ENCODE results near the gene CABLES2.
"Not testable (repeated sequence)": the region's sequence is repeated elsewhere in the genome, so short reads cannot be mapped to it uniquely, and the experiment has no call there.

The CABLES2 gene

GRCh38 chr20:62433658-62434497, 26.8 kb upstream of the CABLES2 start:
- DNase-seq = no peak

DNA sequence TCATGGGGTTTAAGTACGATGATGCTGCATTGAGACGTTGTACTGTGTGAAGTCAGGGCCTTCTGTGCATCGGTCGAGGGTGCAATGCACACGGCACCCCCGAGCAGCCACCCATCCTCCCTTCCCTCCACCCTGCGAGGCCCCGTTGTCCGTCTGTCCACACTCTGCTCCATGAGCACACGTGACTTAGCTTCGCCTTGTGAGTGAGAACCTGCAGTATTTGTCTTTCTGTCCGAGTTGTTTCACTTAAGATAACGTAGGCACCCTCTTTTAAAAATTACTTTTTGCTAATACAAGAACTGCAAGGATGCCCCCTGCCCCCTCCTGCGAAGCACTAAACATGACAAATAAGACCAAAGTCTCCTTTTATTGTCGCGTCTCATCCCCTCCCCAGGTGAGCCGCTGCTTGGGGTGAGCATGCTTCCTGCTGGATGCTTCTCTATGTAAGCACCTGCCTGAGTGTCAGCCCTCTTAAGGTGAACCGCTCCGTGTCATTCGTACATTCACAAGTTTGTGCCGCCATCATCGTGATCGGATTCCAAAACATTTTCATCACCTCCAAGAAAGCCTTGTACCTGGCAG, 23.9 kb upstream of the CABLES2 start:
- DNase-seq = no peak

GRCh38 chr20:62430311-62430853, 23.3 kb upstream of the CABLES2 start:
- DNase-seq = no peak

DNA sequence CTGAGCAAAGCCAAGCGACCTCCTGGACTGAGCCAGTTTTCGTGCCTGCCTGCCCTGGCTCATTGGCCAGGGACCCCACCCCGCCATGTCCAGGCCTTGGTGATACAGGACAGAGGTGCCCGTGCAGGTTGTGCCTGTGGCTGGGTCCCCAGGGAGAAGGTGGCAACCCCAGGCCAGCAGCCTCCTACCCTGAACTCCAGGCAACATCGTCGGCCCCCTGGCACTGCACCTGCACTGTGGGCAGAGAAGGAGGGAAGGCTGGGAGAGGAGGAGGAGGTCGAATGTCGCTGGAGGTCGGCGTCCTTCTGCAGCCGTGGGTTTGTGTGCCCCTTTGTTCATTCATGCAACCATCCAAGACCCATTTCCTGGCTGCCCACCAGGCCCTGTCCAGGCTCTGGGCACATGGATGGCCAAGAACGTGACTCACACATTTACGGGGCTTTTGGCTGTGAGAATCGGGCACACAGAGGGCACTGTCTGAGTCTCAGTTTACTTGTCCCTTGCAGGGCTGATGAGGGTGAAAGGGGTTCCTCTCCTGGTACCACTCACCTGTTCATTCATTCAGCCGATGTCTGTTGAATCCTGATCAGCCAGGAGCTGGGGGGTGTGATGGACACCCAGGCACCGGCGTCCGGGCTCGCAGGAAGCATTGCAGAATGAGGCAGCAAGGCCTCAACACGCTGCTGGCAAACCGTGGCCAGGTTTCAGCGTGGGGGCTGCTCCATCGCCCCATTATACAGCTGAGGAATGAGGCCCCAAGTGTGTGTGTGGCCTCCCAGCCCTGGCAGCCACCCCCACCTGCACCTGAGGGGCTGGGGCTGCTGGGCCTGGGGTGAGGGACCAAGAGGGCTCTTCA, 22.6 kb upstream of the CABLES2 start:
- no peak for DNase-seq

DNA sequence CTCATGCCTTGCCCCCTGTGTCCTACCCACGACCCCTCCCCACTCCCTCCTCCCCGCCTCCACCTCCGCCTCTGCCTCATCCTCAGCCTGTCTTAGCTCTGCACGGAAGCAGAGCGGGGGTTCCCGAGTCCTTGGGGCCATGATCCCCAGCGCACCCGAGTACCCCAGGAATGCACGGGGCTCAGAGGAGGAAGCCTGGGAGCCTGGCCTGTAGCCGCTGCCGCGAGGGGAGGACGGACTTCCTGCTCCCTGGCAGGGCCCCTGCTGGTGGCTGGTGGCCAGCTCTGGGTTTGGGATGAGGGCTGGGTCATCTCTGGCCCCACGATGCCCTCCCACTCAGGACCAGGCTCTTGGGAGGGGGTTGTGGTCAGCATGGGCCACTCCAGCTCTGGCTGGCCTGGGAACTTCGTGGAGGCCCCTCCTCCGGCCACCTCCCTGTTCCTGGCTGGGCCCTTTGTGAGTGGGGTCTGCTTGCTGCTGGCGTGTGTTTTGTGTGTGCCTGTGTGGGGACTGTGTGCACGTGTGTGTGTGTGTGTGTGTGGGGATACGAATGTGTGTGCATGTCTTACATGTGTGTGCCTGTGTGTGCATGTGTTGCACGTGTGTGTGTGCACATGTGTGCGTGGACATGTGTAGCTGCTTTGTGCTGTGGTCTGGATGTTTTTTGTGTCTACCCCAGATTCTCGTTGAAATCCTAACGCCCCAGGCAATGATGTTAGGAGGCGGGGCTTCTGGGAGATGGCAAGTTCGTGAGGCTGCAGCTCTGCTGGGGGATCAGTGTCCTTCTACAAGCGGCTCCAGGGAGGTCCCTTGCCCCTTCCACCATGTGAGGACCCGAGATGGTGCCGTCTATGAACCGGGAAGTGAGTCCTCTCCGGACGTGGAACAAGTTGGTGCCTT, 21.6 kb upstream of the CABLES2 start:
- DNase-seq = no peak

- DNase-seq = no peak
Measured at GRCh38 chr20:62428002-62428372, 20.9 kb upstream of the CABLES2 start.

- DNase-seq = no peak
Measured at GRCh38 chr20:62427172-62428001, 20.3 kb upstream of the CABLES2 start, which contains the start of gene RBBP8NL. Gene RBBP8NL, minus strand, starts transcription at chr20:62427539. Its CDS starts 7,892 bp downstream, at chr20:62419647.

GRCh38 chr20:62426699-62427131, 19.6 kb upstream of the CABLES2 start:
- DNase-seq = no peak

DNA sequence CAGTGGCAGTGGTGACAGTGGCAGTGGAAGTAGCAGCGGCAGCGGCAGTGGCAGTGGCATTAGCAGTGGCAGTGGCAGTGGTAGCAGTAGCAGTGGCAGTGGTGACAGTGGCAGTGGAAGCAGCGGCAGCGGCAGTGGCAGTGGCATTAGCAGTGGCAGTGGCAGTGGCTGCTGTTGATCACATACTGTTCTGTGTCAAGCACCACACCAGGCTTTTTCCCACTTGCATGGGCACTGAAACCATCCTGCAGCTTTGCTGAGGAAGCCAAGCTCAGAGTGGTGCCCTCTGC, 18.9 kb upstream of the CABLES2 start:
- not testable (repeated sequence) for DNase-seq

DNA sequence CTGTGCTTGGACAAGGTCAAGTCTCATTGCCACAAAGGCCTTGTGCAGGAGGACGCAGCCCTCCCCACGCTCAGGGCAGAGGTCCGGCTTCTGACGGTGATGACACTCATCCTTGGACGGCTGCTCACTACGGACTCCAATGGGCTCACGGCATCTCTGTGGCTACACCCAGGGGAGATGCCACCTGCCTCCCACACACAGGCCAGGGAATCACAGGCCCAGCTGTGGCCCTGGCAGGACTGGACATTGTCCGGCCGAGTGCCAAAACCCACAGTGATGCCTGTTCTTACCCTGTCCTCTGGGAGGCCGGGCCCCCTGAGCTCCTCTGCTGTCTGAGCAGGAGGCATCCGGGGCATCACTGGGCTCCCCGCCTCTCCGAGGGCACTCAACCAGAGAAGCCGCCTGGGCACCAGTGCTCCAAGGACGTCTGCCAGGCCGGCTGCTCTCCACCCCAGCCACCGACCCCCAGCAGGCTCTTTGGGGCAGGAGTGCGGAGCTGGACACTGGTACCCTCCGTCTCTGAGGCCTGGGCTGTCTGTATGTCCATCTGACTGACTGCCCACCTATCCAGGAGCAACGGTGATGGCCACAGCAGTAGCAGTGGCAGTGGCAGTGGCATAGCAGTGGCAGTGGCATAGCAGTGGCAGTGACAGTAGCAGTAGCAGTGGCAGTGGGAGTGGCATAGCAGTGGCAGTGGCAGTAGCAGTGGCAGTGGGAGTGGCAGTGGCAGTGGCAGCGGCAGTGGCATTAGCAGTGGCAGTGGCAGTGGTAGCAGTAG, 18.4 kb upstream of the CABLES2 start:
- DNase-seq = no peak

DNA sequence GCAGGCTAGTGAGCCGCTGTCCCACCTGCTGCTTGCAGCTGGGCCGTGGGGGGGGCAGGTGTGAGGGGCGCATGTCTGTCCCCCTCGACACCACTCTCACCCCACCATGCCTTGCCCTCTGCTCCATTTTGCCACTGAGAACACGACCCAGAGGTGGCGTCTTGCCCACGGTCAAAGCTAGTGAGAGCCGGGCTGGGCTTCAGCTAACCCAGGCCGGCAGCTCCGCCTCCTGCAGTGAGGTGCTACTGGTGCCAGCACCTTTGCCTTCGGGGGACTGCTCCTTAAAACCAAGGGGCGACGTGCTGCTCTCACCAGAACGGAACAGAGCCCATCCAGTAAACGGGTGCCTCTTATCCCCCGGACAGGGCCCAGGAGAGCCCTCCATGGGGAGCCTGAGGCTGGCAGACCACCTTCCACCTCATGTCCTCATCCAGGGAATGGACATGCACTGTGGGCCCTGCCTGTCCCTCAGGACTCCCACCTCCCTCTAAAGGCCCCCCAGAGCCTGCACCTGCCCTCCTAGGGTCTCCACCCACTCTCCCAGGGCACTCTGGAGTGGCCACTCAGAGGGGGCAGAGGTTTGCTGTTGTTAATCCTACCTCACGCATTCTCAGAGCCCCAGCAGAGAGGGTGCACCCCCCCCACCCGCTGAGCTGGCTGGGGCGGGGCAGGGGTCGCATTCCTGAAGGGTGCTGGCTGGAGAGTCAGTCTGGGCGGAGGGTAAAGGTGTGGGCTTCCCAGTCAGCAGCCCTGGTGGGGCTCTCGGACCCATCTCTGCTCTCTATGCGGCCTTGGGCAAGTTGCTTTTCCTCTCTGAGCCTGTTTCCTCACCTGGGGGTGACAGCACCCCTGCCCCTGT, 17.4 kb upstream of the CABLES2 start:
- DNase-seq = no peak

DNA sequence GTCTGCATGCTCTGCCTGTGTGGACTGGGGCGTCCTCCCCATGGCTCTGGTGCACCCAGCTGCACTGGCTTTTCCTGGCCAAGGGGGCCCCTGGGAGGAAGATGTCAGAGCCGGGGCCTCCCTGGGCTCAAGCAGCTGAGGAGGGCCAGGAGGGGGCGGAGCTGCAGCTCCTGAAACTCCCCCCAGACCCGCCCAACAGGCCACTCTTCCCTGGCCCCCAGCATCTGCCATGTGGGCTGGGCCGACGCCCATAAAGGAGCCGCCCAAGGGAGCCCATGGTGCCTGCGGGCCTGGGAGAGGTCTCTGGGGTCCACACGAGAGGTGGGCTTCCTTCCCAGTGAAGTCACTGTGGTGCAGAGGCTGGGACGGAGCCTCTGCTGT, 16.2 kb upstream of the CABLES2 start:
- DNase-seq = no peak

GRCh38 chr20:62422636-62423325, 15.7 kb upstream of the CABLES2 start:
- no peak for DNase-seq

DNA sequence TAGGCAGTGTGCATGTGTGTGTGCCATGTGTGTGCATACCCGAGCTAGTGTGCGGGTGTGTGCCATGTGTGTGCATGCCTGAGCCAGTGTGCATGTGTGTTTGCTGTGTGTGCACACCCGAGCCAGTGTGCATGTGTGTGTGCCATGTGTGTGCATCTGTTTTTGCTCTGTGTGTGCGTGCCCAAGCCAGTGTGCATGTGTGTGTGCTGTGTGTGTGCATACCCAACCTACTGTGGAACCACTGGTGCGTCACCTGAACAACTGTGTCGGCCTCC, 14.6 kb upstream of the CABLES2 start:
- DNase-seq = no peak

GRCh38 chr20:62420846-62421715, 14.0 kb upstream of the CABLES2 start:
- DNase-seq = no peak

GRCh38 chr20:62419759-62420158, 12.7 kb upstream of the CABLES2 start:
- no peak for DNase-seq

- DNase-seq = no peak
Measured at GRCh38 chr20:62418709-62419487, 11.8 kb upstream of the CABLES2 start.

Measured in CD4-positive, alpha-beta T cell treated with Interleukin-15 for 1 hour (primary cell).